Muscle of leg (tissue), 11 donors: ENCODE data around the gene A1CF. TPM values are rescaled to one million over a fixed set of nuclear protein-coding genes. Genes with fewer than 3 reads are reported as not detected.

Experiments used
- DNase-seq: peaks from one replicate; pipeline ENCODE4 v3.0.0; 2013
- H3K27ac ChIP-seq: one replicate; pipeline ENCODE4 v1.5.1; 2013; ENCODE audit warnings: mild to moderate bottlenecking, low read length, control low read depth
- H3K27me3 ChIP-seq: one replicate; pipeline ENCODE4 v1.6.1; 2013; ENCODE audit warnings: low read length; ENCODE audit not compliant: control insufficient read depth, insufficient read depth
- H3K36me3 ChIP-seq: one replicate; pipeline ENCODE4 v1.6.1; 2013; ENCODE audit warnings: low read length; ENCODE audit not compliant: control insufficient read depth, insufficient read depth
- H3K4me1 ChIP-seq: one replicate; pipeline ENCODE4 v1.6.1; 2013; ENCODE audit warnings: low read length; ENCODE audit not compliant: control insufficient read depth, insufficient read depth
- H3K4me3 ChIP-seq: one replicate; pipeline ENCODE4 v1.5.1; 2013; ENCODE audit warnings: low read length, control low read depth
- H3K9me3 ChIP-seq: replicated peaks from 2 replicates; pipeline ENCODE4 v1.6.1; 2013; ENCODE audit warnings: low read depth, low read length; ENCODE audit not compliant: control insufficient read depth
- WGBS: methylation state at CpG from one replicate; pipeline ENCODE4 v1.1.5; 2013; ENCODE audit warnings: missing lambda C conversion rate; ENCODE audit not compliant: insufficient coverage; 5-methylcytosine and 5-hydroxymethylcytosine counted together
- polyA plus RNA-seq, 8 donors: library from polyadenylated mRNA; unstranded; fragments of 120-200 nt; gene quantifications; one replicate each; pipeline versions ENCODE4 v1.2.1 to v1.2.3, GENCODE V29; 2013; ENCODE audit warnings: inconsistent platforms in 1 of 8, low replicate concordance in 1 of 8; ENCODE audit not compliant: insufficient read length in 8 of 8, insufficient read depth in 1 of 8
- total RNA-seq: library from RNA; stranded (reverse); fragments of 120-200 nt; gene quantifications from one replicate; pipeline ENCODE4 v1.2.4, GENCODE V29; 2013

A1CF gene
- total and polyA plus RNA-seq, 9 donors: 0.01 to 2.4 (median 0.11) TPM; not detected in 4

DNA sequence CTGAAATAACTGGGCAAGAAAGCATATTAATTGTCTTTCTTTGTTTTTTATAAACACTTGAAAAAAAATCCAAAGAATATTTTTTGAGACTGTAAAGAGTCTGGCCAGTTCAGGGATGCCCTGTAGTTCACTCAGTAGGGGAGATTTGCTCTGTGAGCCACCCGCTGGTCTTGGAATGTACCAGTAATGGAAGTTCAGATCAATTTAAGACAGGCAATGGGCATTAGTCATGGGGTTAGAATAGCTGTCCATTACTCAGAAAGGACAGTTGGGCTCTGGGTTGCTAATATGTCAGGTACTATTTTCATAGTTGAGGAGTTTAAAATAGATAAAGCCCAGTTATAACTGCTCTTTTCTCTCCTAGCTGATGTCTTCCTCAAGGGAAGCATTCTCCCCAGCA is 38.7 kb downstream of the A1CF start:
- H3K27me3 ChIP-seq: no peaks in the 10 kb centered on the region
- 89% methylated on average over 1 of the region's 1 CpG for WGBS
- no peaks in the 10 kb centered on the region for H3K9me3 ChIP-seq
- peak; percentile 6 for DNase-seq
- no peaks in the 10 kb centered on the region for H3K4me1 ChIP-seq
- no peaks in the 10 kb centered on the region for H3K36me3 ChIP-seq
- no peak overlapping the region for H3K4me3 ChIP-seq
- no peak overlapping the region for H3K27ac ChIP-seq

DNA sequence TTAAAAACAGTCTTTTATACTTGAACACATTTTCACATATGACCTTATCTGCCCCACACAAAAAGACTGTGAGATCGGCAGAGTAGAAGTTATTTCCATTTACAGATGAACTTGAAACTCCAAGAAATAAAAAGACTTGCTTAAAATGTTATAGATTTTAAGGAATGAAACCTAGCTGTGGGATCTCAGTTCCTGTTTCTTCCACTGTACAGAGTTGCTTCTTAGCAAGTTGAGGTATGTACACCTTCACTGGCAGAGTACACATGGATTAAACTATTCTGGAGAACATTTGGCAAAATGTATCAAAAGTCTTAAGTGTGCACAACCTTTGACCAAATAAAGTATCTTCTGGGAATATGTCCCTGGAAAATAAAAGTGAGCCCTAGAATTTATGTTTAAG is 48.3 kb downstream of the A1CF start:
- Histone ChIP-seq H3K9me3 (no peaks in the 10 kb centered on the region), H3K27ac (no peak overlapping the region), H3K4me1 (no peaks in the 10 kb centered on the region), H3K36me3 (no peaks in the 10 kb centered on the region), H3K4me3 (no peak overlapping the region), H3K27me3 (no peaks in the 10 kb centered on the region)
- no CpG with 5 or more reads among the region's 1 CpG for WGBS
- DNase-seq: no peak

DNA sequence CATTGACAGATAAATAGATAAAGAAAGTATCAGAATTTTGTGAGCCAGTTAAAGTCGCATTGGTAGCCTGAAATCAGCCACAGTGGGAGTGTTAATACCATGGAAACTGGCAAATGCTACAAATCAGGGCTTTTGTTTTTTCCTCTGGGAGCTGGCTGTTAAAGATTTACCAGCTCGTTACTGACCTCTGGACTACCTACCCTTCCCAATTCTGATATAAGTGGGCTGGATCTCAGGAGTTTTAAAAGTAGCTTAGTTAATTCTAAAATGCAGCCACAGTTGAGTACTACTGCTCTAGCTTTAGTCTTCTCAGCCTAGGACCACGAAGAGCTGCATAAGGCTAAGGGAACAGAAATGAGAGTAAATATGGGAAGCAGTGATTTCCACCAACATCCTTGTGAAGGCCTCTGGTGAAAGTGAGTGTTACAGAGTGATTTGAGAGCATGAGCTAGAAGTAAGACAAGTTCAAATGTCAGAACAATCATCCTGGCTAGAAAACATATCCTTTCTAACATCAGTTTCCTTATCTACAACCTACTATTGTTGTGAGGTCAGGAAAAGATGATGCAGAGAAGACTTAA is 53.2 kb downstream of the A1CF start:
- WGBS: no CpG with 5 or more reads among the region's 3 CpGs
- DNase-seq: no peak
- Histone ChIP-seq H3K9me3 (no peaks in the 10 kb centered on the region), H3K4me3 (no peak overlapping the region), H3K27me3 (no peaks in the 10 kb centered on the region), H3K4me1 (no peaks in the 10 kb centered on the region), H3K27ac (no peak overlapping the region), H3K36me3 (no peaks in the 10 kb centered on the region)

GRCh38 chr10:50830066-50830465 is 55.4 kb downstream of the A1CF start:
- no peaks in the 10 kb centered on the region for H3K4me1 ChIP-seq
- no peak for DNase-seq
- no CpG with 5 or more reads among the region's 1 CpG for WGBS
- H3K36me3 ChIP-seq: no peaks in the 10 kb centered on the region
- H3K4me3 ChIP-seq: no peak overlapping the region
- no peak overlapping the region for H3K27ac ChIP-seq
- no peaks in the 10 kb centered on the region for H3K9me3 ChIP-seq
- no peaks in the 10 kb centered on the region for H3K27me3 ChIP-seq

DNA sequence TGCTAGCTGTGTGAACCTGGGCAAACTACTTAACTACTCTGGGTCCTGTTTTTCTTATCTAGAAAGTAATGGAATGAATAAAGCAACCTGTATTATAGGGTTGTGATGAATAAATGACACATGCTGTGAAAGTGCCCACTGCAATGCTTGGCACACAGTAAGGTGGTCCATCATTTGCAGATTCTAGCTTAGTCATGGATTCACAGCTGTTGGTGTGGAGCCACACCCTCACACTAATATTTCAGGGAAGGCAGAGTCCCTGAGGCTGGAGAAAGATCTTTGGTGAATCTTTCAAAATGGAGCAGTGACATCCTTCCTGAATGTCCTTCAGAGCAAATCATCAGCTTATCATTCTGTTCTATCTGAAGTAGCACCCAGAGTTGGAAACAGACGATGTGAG is 60.6 kb downstream of the A1CF start:
- Histone ChIP-seq H3K4me3 (no peak overlapping the region), H3K27me3 (no peaks in the 10 kb centered on the region), H3K9me3 (no peaks in the 10 kb centered on the region), H3K36me3 (no peaks in the 10 kb centered on the region), H3K4me1 (no peaks in the 10 kb centered on the region), H3K27ac (no peak overlapping the region)
- DNase-seq: no peak
- no CpG with 5 or more reads among the region's 1 CpG for WGBS

DNA sequence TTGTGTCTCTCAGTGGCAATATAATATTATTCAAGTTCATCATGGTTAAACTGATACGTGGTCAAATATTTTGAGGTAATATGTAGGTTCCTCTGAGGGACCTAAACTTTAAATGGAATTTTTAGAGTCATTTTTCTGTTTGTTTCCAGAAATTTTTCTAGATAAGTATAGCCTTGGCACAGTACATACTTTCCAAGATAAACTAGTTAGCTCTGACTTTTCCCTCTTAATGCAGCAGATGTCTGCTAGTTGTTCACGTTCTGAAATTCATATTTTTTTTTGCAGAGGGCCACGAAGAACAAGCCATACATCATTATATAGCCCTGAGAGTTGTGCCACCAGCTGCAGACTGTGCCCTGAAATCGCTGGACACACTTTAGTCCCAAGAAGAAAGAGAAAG is 61.6 kb downstream of the A1CF start:
- Histone ChIP-seq H3K9me3 (no peaks in the 10 kb centered on the region), H3K27ac (no peak overlapping the region), H3K4me1 (no peaks in the 10 kb centered on the region), H3K4me3 (no peak overlapping the region), H3K27me3 (no peaks in the 10 kb centered on the region), H3K36me3 (no peaks in the 10 kb centered on the region)
- 50% methylated on average over 1 of the region's 4 CpGs for WGBS
- DNase-seq: no peak

- Histone ChIP-seq H3K4me3 (no peak overlapping the region), H3K27ac (no peak overlapping the region), H3K27me3 (no peaks in the 10 kb centered on the region), H3K9me3 (no peaks in the 10 kb centered on the region), H3K4me1 (no peaks in the 10 kb centered on the region), H3K36me3 (no peaks in the 10 kb centered on the region)
- 100% methylated on average over 4 of the region's 7 CpGs for WGBS
- no peak for DNase-seq
Measured at GRCh38 chr10:50809596-50809995, 75.8 kb downstream of the A1CF start.

DNA sequence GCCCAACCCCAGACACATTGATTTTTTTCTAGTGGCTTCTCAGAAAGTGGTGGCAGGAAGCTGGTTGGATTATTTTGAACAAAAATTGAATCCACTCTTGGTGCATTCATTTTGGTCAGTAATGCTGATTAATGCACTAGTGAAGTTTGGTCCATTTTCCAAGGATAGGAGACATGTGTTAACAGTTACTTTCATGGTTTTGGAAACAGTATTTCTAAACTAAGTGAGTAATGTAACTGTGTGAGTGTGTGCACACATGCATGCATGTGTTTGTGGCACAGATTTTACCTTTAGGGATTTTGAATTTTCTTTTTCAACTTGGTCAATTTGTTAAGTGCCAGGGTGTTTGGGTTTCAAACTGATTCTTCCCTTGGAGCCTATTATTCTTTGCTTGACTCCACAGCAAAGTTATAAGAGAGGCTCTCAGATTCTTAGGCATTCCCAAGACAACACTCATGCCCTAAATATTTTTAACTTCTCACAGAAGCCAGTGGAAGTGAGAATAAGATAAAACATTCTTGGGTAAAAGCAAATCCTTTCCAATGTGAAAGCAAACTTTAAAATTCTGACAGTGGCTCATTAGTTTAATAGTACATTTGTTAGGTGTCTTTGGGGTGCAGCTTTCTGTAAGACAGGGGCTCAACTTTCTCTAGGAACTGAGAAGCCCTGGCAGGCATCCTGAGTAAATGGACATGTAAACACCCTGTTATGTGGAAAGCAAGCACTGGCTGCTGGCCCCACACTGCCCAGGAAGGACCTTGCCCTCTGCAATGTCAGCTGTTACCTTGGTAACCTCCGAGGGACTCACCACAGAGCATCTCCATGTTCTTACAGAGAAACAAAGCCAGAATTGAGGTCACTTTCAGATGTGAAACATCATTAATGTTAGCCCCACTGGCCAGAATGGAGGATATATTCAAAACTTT is 77.3 kb downstream of the A1CF start:
- DNase-seq: no peak
- Histone ChIP-seq H3K4me3 (no peak overlapping the region), H3K27me3 (no peaks in the 10 kb centered on the region), H3K36me3 (no peaks in the 10 kb centered on the region), H3K27ac (no peak overlapping the region), H3K9me3 (no peaks in the 10 kb centered on the region), H3K4me1 (no peaks in the 10 kb centered on the region)
- WGBS: 33% methylated on average over 1 of the region's 1 CpG

GRCh38 chr10:50805981-50806622 is 79.3 kb downstream of the A1CF start:
- Histone ChIP-seq H3K4me1 (no peaks in the 10 kb centered on the region), H3K9me3 (no peaks in the 10 kb centered on the region), H3K36me3 (no peaks in the 10 kb centered on the region), H3K4me3 (no peak overlapping the region), H3K27ac (no peak overlapping the region), H3K27me3 (no peaks in the 10 kb centered on the region)
- no peak for DNase-seq
- 30% methylated on average over 1 of the region's 2 CpGs for WGBS

- H3K4me3 ChIP-seq: no peak overlapping the region
- no peaks in the 10 kb centered on the region for H3K4me1 ChIP-seq
- H3K27ac ChIP-seq: no peak overlapping the region
- no peak for DNase-seq
- no peaks in the 10 kb centered on the region for H3K36me3 ChIP-seq
- WGBS: no CpG with 5 or more reads among the region's 1 CpG
- no peaks in the 10 kb centered on the region for H3K9me3 ChIP-seq
- H3K27me3 ChIP-seq: no peaks in the 10 kb centered on the region
Measured at GRCh38 chr10:50799595-50799994, 85.8 kb downstream of the A1CF start.
